Activated naive CD8-positive, alpha-beta T cell treated with anti-CD3 and anti-CD28 coated beads, Interleukin-2, amount 10 ng/mL, durations not matched to agents 7 days and 5 days (primary cell): ENCODE data around the gene OR51A4. TPM values are rescaled to one million over a fixed set of nuclear protein-coding genes. Genes with fewer than 3 reads are reported as not detected.
"Not testable (repeated sequence)": the region's sequence is repeated elsewhere in the genome, so short reads cannot be mapped to it uniquely, and the experiment has no call there.

Experiments
- ATAC-seq: fragments of 150-1000 bp; cut with Tn5 transposase; one replicate; pipeline ENCODE4 v1.10.0; 2021; ENCODE audit warnings: low read depth, moderate library complexity
- POLR2A ChIA-PET: fragments of 350-600 bp; sonication (Branson Sonifier 250); formaldehyde crosslinking; loops from one replicate; lab custom pipeline; 2021; ENCODE audit warnings: antibody characterized with exemption; lab: Charles Lee
- DNase-seq: peaks from one replicate; pipeline ENCODE4 v3.0.0; 2021
- H3K27ac Mint-ChIP-seq: one replicate; pipeline ENCODE4 v1.8.0; 2022; ENCODE audit warnings: mild to moderate bottlenecking, mixed read lengths
- H3K27me3 Mint-ChIP-seq: one replicate; pipeline ENCODE4 v1.8.0; 2022; ENCODE audit warnings: mild to moderate bottlenecking, moderate library complexity, mixed read lengths
- H3K36me3 Mint-ChIP-seq: one replicate; pipeline ENCODE4 v1.8.0; 2021; ENCODE audit warnings: mild to moderate bottlenecking, mixed read lengths
- H3K4me1 Mint-ChIP-seq: one replicate; pipeline ENCODE4 v1.8.0; 2021; ENCODE audit warnings: mixed read lengths
- H3K4me3 Mint-ChIP-seq: one replicate; pipeline ENCODE4 v1.8.0; 2022; ENCODE audit warnings: mild to moderate bottlenecking, moderate library complexity, mixed read lengths
- H3K9me3 Mint-ChIP-seq: one replicate; pipeline ENCODE4 v1.8.0; 2021; ENCODE audit warnings: mixed read lengths
- total RNA-seq, 2 experiments: library from RNA; stranded (reverse); gene quantifications; one replicate each; pipeline ENCODE4 v1.2.3, GENCODE V29; 2021

The OR51A4 gene, protein sequence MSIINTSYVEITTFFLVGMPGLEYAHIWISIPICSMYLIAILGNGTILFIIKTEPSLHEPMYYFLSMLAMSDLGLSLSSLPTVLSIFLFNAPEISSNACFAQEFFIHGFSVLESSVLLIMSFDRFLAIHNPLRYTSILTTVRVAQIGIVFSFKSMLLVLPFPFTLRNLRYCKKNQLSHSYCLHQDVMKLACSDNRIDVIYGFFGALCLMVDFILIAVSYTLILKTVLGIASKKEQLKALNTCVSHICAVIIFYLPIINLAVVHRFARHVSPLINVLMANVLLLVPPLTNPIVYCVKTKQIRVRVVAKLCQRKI
- total RNA-seq, result not detected

DNA sequence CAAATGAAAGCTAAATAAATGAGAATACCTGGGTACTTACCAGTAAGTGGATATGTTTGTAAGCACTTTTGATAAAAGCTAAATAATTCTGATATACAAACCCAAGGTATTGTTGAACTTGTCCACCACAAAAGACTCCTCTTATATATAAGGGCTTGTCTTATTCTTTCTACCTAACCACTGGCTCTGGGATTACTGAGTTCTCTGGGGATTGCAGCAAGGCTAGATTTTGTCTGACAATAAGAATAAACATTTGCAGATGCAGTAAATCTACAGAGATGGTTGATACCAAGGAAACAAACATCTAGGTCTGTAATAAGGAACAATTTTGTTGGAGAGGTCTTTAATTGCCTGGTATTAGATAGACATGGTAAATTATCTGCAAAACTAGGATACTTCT is at the start of gene OR51A4:
OR51A4 (minus strand) TSS at position 101 of the 400 bp plus-strand sequence. CDS start 505 bp downstream, outside the sequence.
- Mint-ChIP-seq H3K4me1 (no peaks in the 10 kb centered on the region), H3K27ac (no peak within 1 kb of the TSS), H3K36me3 (no peaks in the 10 kb centered on the region), H3K9me3 (no peaks in the 10 kb centered on the region), H3K27me3 (no peaks in the 10 kb centered on the region), H3K4me3 (no peak within 1 kb of the TSS)
- POLR2A ChIA-PET, result no interaction called here
- DNase-seq, result no peak
- ATAC-seq, result no peak

DNA sequence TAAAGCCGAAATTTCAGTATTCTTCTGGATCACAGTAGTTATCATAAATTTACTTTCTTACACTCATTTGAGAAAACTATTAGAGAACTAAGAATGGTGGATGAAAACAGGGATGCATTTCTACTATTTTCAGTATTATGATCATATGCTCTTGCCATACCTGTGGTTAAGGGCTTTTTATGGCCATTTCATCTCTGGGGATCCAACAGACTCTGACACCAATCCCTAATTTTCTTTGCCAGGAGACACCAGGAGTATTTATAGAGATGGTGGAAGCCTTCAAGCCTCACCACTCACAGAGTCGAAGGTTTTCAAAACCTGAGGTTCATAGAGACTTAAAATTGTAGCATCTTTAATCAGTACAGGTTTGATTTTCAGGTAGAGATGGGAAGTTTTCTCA is 47.1 kb upstream of the OR51A4 start, which contains the start of gene OR51L1:
OR51L1 (plus strand) TSS at position 301 of the 400 bp plus-strand sequence. CDS start 4,132 bp downstream, outside the sequence.
- H3K9me3 Mint-ChIP-seq, result no peaks in the 10 kb centered on the region

GRCh38 chr11:4991060-4991459 is 43.7 kb upstream of the OR51A4 start:
- ATAC-seq (no peak), DNase-seq (no peak)
- H3K4me1 Mint-ChIP-seq, result no peaks in the 10 kb centered on the region
- H3K27ac Mint-ChIP-seq, result no peak overlapping the region
- H3K27me3 Mint-ChIP-seq, result no peaks in the 10 kb centered on the region
- POLR2A ChIA-PET, result no interaction called here
- no peaks in the 10 kb centered on the region for H3K9me3 Mint-ChIP-seq
- no peaks in the 10 kb centered on the region for H3K36me3 Mint-ChIP-seq
- no peak overlapping the region for H3K4me3 Mint-ChIP-seq

More for the DNA sequence above, 47.1 kb upstream of the OR51A4 start, which contains the start of gene OR51L1:
- DNase-seq (no peak), ATAC-seq (no peak)
- Mint-ChIP-seq H3K27ac (no peak within 1 kb of the TSS), H3K4me3 (no peak within 1 kb of the TSS), H3K4me1 (no peaks in the 10 kb centered on the region), H3K36me3 (no peaks in the 10 kb centered on the region), H3K27me3 (no peaks in the 10 kb centered on the region)
- POLR2A ChIA-PET, result no interaction called here

DNA sequence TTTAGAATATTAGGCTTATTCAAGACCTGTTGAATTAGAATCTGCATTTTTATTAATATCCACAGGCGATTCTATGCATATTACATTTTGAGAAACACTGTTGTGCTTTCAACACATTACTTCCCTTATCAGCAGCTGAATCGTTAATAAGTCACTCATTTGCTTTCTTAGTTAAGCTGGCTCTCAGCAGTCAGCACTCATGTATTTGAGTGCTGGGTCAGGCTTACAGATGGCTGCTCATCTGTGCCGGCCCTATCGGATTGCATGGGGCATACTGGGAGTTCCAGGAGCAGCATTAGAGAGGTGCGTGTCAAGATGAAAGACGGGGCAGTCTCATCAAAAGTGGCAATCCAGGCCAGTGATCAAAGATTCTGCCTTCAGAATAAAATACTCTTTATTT is 36.4 kb upstream of the OR51A4 start:
- ATAC-seq (no peak), DNase-seq (no peak)
- Mint-ChIP-seq H3K27me3 (no peaks in the 10 kb centered on the region), H3K27ac (no peak overlapping the region), H3K4me3 (no peak overlapping the region), H3K36me3 (no peaks in the 10 kb centered on the region), H3K4me1 (no peaks in the 10 kb centered on the region), H3K9me3 (no peaks in the 10 kb centered on the region)
- POLR2A ChIA-PET, result no interaction called here

DNA sequence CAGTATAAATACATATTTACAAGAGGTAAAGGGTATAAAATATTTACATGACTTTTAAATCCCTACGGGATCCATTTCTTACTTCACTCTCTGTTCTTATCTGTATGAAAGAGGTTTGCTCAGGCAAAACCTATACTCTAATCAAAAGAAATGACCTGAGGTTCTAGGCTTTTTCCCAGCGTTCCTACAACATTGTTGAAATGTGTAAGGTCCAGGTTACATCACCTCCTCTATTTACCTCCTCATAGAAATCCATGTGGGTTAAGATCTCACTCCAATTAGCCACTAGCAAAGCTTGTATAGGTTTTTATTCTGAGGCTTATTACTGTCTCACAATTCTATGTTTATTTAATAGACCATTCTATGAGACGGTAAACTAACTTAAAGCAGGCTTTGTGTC is 35.3 kb upstream of the OR51A4 start:
- POLR2A ChIA-PET, result no interaction called here
- DNase-seq (no peak), ATAC-seq (no peak)
- Mint-ChIP-seq H3K4me3 (no peak overlapping the region), H3K36me3 (no peaks in the 10 kb centered on the region), H3K9me3 (no peaks in the 10 kb centered on the region), H3K27me3 (no peaks in the 10 kb centered on the region), H3K4me1 (no peaks in the 10 kb centered on the region), H3K27ac (no peak overlapping the region)

DNA sequence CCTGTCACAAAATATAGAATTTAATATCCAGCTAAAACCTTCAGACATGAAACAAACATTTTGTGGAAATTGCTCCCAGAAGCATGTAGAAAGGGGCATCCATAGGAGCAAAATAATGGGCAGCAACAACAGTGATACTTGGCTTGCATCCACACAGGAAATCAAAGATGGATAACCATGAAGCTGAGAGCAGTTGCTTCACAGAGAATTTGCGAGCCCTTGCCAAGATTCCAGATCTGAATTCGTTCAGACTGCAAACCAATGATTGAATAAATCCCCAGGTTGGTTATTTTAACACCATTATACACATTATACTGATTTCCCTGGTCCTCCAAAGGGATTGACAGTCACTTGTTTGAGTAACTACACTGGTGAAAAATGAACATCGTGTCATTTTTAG is 31.6 kb upstream of the OR51A4 start:
- H3K36me3 Mint-ChIP-seq, result no peaks in the 10 kb centered on the region
- POLR2A ChIA-PET, result no interaction called here
- H3K9me3 Mint-ChIP-seq, result no peaks in the 10 kb centered on the region
- no peak overlapping the region for H3K4me3 Mint-ChIP-seq
- no peaks in the 10 kb centered on the region for H3K27me3 Mint-ChIP-seq
- H3K27ac Mint-ChIP-seq, result no peak overlapping the region
- ATAC-seq, result no peak
- no peaks in the 10 kb centered on the region for H3K4me1 Mint-ChIP-seq
- DNase-seq, result no peak

DNA sequence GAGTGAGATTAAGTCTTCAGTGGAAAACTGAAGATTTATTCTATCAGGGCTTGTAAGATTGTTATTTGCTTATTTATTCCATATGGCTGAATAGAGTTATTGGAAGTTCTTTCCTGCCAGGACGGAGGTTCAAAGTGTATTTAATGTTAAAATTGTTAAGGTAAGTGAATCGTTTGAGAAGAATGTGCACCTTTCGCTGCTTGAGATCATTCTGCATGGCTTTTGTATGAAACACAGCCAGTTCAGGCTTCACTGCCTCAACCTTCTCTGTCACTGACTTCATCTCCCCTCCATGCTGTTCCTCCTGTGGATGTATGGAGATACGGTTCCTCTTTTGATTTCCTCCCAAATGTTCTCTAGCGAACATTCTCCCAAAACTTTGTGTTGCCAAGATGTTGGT is 28.0 kb upstream of the OR51A4 start:
- Mint-ChIP-seq H3K36me3 (no peaks in the 10 kb centered on the region), H3K4me1 (no peaks in the 10 kb centered on the region), H3K4me3 (no peak overlapping the region), H3K27me3 (no peaks in the 10 kb centered on the region), H3K9me3 (no peaks in the 10 kb centered on the region), H3K27ac (no peak overlapping the region)
- POLR2A ChIA-PET, result no interaction called here
- ATAC-seq (no peak), DNase-seq (no peak)

DNA sequence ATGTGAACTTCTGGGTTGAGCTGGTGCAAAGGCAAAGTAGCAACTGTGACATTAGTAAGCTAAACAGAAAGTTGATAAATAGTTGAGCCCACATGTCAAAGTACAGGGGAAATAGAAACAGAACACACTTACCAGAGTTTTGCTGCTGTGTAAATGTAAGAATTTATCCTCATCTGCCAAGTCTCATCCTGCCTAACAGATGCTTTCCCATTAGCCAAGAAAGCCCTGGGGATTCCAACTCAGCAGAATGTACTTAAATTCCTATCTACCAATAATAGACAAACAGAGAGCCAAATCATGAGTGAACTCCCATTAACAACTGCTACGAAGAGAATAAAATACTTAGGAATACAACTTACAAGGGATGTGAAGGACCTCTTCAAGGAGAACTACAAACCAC is 15.4 kb upstream of the OR51A4 start:
- POLR2A ChIA-PET, result no interaction called here
- H3K9me3 Mint-ChIP-seq, result no peaks in the 10 kb centered on the region
- DNase-seq (no peak), ATAC-seq (no peak)
- no peak overlapping the region for H3K27ac Mint-ChIP-seq
- no peaks in the 10 kb centered on the region for H3K4me1 Mint-ChIP-seq
- H3K27me3 Mint-ChIP-seq, result no peaks in the 10 kb centered on the region
- H3K4me3 Mint-ChIP-seq, result no peak overlapping the region
- no peaks in the 10 kb centered on the region for H3K36me3 Mint-ChIP-seq

- Mint-ChIP-seq H3K9me3 (no peaks in the 10 kb centered on the region), H3K4me1 (no peaks in the 10 kb centered on the region), H3K27me3 (no peaks in the 10 kb centered on the region), H3K27ac (no peak overlapping the region), H3K36me3 (no peaks in the 10 kb centered on the region), H3K4me3 (no peak overlapping the region)
- POLR2A ChIA-PET, result no interaction called here
- ATAC-seq, result no peak
- no peak for DNase-seq
Observed at GRCh38 chr11:4960877-4961276, 13.5 kb upstream of the OR51A4 start.

GRCh38 chr11:4957396-4957795 is 10.0 kb upstream of the OR51A4 start:
- H3K4me1 Mint-ChIP-seq, result no peaks in the 10 kb centered on the region
- ATAC-seq, result no peak
- no peaks in the 10 kb centered on the region for H3K36me3 Mint-ChIP-seq
- no peak overlapping the region for H3K4me3 Mint-ChIP-seq
- H3K27ac Mint-ChIP-seq, result no peak overlapping the region
- no peak for DNase-seq
- H3K27me3 Mint-ChIP-seq, result no peaks in the 10 kb centered on the region
- POLR2A ChIA-PET, result no interaction called here
- no peaks in the 10 kb centered on the region for H3K9me3 Mint-ChIP-seq

- ATAC-seq, POLR2A ChIA-PET, H3K27ac Mint-ChIP-seq: not testable (repeated sequence)
Observed at GRCh38 chr11:4955613-4956012, 8.2 kb upstream of the OR51A4 start, which contains the start of gene OR51A2. Gene OR51A2, minus strand, starts transcription at chr11:4955713. Its CDS starts 0 bp downstream, at chr11:4955713.

DNA sequence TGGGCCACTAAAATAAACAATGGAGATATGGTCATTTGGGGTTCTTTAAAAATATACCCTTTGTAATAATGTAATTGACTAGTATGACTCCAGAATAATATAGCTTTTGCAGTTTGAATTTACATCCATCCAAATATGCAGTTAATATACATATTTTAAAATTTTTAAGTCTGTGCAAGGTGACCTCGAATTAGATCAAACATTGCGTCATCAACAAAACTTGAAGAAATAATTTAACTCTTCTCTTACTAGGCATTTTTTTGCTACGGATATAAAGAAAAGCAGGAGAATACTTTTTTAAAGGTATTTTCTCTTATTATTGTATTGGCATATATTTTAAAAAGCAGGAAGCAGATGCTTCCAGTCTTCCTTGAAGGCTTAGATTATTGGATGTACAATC is 10.7 kb downstream of the OR51A4 start:
- Mint-ChIP-seq H3K9me3 (no peaks in the 10 kb centered on the region), H3K27me3 (no peaks in the 10 kb centered on the region), H3K36me3 (no peaks in the 10 kb centered on the region), H3K4me1 (no peaks in the 10 kb centered on the region), H3K4me3 (no peak overlapping the region), H3K27ac (no peak overlapping the region)
- ATAC-seq (no peak), DNase-seq (no peak)
- POLR2A ChIA-PET, result no interaction called here

More at GRCh38 chr11:4955613-4956012, 8.2 kb upstream of the OR51A4 start, which contains the start of gene OR51A2:
- not testable (repeated sequence) for H3K36me3 Mint-ChIP-seq, H3K4me1 Mint-ChIP-seq, H3K27me3 Mint-ChIP-seq, H3K9me3 Mint-ChIP-seq, H3K4me3 Mint-ChIP-seq, DNase-seq

- Mint-ChIP-seq H3K4me1 (no peaks in the 10 kb centered on the region), H3K36me3 (no peaks in the 10 kb centered on the region), H3K27ac (no peak overlapping the region), H3K9me3 (peaks cover under 1% of the 10 kb centered on the region), H3K27me3 (no peaks in the 10 kb centered on the region), H3K4me3 (no peak overlapping the region)
- DNase-seq (no peak), ATAC-seq (no peak)
- POLR2A ChIA-PET, result no interaction called here
Observed at GRCh38 chr11:4932751-4933150, 14.7 kb downstream of the OR51A4 start.

DNA sequence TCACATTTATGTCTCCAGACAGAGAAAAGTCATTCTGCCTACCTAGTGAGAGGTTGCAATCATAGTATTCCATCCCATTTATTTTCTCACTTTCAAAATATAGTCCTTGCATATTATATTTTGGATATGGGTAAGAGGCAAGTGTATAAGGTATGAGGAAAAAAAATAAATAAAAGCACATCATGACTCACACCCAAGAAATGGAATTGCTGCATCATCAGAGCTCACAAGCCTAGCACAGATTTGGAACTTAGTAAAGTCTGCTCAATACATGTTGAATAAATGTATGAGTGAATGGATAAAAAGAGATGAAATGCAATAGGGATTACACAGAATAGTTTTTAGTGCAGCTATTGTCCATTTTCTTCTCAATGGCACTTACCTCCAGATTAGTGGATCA is 20.8 kb downstream of the OR51A4 start:
- Mint-ChIP-seq H3K27ac (no peak overlapping the region), H3K36me3 (no peaks in the 10 kb centered on the region), H3K4me1 (no peaks in the 10 kb centered on the region), H3K27me3 (no peaks in the 10 kb centered on the region), H3K4me3 (no peak overlapping the region), H3K9me3 (peaks cover 1% of the 10 kb centered on the region)
- DNase-seq, result no peak
- POLR2A ChIA-PET, result no interaction called here
- no peak for ATAC-seq
